Renal cortex interstitium (tissue), 15 donors: ENCODE data around the gene VPS16. TPM values are rescaled to one million over a fixed set of nuclear protein-coding genes. Genes with fewer than 3 reads are reported as not detected.

Source experiments
- DNase-seq, 11 donors: peaks; one replicate each; pipeline ENCODE4 v3.0.0-alpha.2; 2013; ENCODE audit warnings: low read depth in 9 of 11, low spot score in 4 of 11; ENCODE audit errors: extremely low read depth in 1 of 11
- long read RNA-seq, 16 experiments: transcript quantifications; one replicate each; lab custom pipeline, GENCODE V29; 2026
- polyA plus RNA-seq, 3 donors: library from polyadenylated mRNA; unstranded; fragments of 120-200 nt; gene quantifications; one replicate each; pipeline ENCODE4 v1.2.1, GENCODE V29; 2013; ENCODE audit not compliant: insufficient read length in 3 of 3

Gene VPS16
- 10 to 100 TPM; 35.0 to 43.5 (median 39.6) TPM for polyA plus RNA-seq
- long read RNA-seq, donor 1, partial matches to known transcripts, result 0 of 5 reads
- long read RNA-seq, donor 1, other reads (novel, unspliced or antisense), result 0 of 5 reads
- long read RNA-seq, donor 2, partial matches to known transcripts, result 0 of 5 reads
- long read RNA-seq, donor 2, other reads (novel, unspliced or antisense), result 0 of 5 reads
- long read RNA-seq, donor 3, transcript VPS16-202 (24 exons, 2,750 nt), result major isoform, 8 of 9 reads
- long read RNA-seq, donor 3, partial matches to known transcripts, result 0 of 9 reads
- long read RNA-seq, donor 3, other reads (novel, unspliced or antisense), result 0 of 9 reads
- long read RNA-seq, donor 4, partial matches to known transcripts, result 6 of 10 reads
- long read RNA-seq, donor 4, other reads (novel, unspliced or antisense), result 0 of 10 reads
- long read RNA-seq, donor 5, transcript VPS16-202 (24 exons, 2,750 nt), result major isoform, 10 of 11 reads
- long read RNA-seq, donor 5, partial matches to known transcripts, result 0 of 11 reads
- long read RNA-seq, donor 5, other reads (novel, unspliced or antisense), result 0 of 11 reads
- long read RNA-seq, donor 6, transcript VPS16-202 (24 exons, 2,750 nt), result major isoform, 6 of 6 reads
- long read RNA-seq, donor 6, partial matches to known transcripts, result 0 of 6 reads
- long read RNA-seq, donor 6, other reads (novel, unspliced or antisense), result 0 of 6 reads
- long read RNA-seq, donor 7, partial matches to known transcripts, result 130 of 134 reads
- long read RNA-seq, donor 7, other reads (novel, unspliced or antisense), result 0 of 134 reads
- long read RNA-seq, donor 8, transcript VPS16-202 (24 exons, 2,750 nt), result major isoform, 14 of 26 reads
- long read RNA-seq, donor 8, partial matches to known transcripts, result 10 of 26 reads
- long read RNA-seq, donor 8, other reads (novel, unspliced or antisense), result 0 of 26 reads
- long read RNA-seq, donor 9, transcript VPS16-202 (24 exons, 2,750 nt), result major isoform, 6 of 13 reads
- long read RNA-seq, donor 9, partial matches to known transcripts, result 5 of 13 reads
- long read RNA-seq, donor 9, other reads (novel, unspliced or antisense), result 0 of 13 reads
- long read RNA-seq, donor 10, partial matches to known transcripts, result 0 of 4 reads
- long read RNA-seq, donor 10, other reads (novel, unspliced or antisense), result 0 of 4 reads
- long read RNA-seq, donor 11, partial matches to known transcripts, result 0 of 3 reads
- long read RNA-seq, donor 11, other reads (novel, unspliced or antisense), result 0 of 3 reads
- long read RNA-seq, donor 12, partial matches to known transcripts, result 0 of 3 reads
- long read RNA-seq, donor 12, other reads (novel, unspliced or antisense), result 0 of 3 reads
- long read RNA-seq, donor 13, transcript VPS16-202 (24 exons, 2,750 nt), result major isoform, 10 of 12 reads
- long read RNA-seq, donor 13, partial matches to known transcripts, result 0 of 12 reads
- long read RNA-seq, donor 13, other reads (novel, unspliced or antisense), result 0 of 12 reads
- long read RNA-seq, donor 14, partial matches to known transcripts, result 0 of 5 reads
- long read RNA-seq, donor 14, other reads (novel, unspliced or antisense), result 0 of 5 reads
- long read RNA-seq, donor 15, partial matches to known transcripts, result 5 of 7 reads
- long read RNA-seq, donor 15, other reads (novel, unspliced or antisense), result 0 of 7 reads
- long read RNA-seq, donor 16, transcript VPS16-202 (24 exons, 2,750 nt), result major isoform, 6 of 26 reads
- long read RNA-seq, donor 16, partial matches to known transcripts, result 18 of 26 reads
- long read RNA-seq, donor 16, other reads (novel, unspliced or antisense), result 0 of 26 reads

GRCh38 chr20:2840138-2840966, at the start of gene VPS16, which contains the start of gene PCED1A:
Gene VPS16, plus strand, starts transcription at chr20:2840745. Its CDS starts 30 bp downstream, at chr20:2840775.
Gene PCED1A, minus strand, starts transcription at chr20:2840655. Its CDS starts 743 bp downstream, at chr20:2839912.
- peak in 10 of 11 donors; percentile 73 to 87 (median 84) for DNase-seq

- no peak for DNase-seq
Observed at GRCh38 chr20:2793471-2793870, 47.1 kb upstream of the VPS16 start.

- DNase-seq, result no peak
Observed at GRCh38 chr20:2794202-2794748, 46.3 kb upstream of the VPS16 start.

GRCh38 chr20:2794866-2795447, 45.6 kb upstream of the VPS16 start:
- no peak for DNase-seq

- no peak for DNase-seq
Observed at GRCh38 chr20:2795451-2795850, 45.1 kb upstream of the VPS16 start.

GRCh38 chr20:2796011-2796660, 44.4 kb upstream of the VPS16 start:
- no peak for DNase-seq

- no peak for DNase-seq
Observed at GRCh38 chr20:2797136-2797983, 43.2 kb upstream of the VPS16 start.

- no peak for DNase-seq
Observed at GRCh38 chr20:2798095-2798805, 42.3 kb upstream of the VPS16 start.

- DNase-seq, result peak in 1 of 11 donors; percentile 47
Observed at GRCh38 chr20:2798814-2799213, 41.7 kb upstream of the VPS16 start.

GRCh38 chr20:2799271-2799670, 41.3 kb upstream of the VPS16 start:
- DNase-seq, result no peak

GRCh38 chr20:2799688-2800520, 40.6 kb upstream of the VPS16 start:
- no peak for DNase-seq

GRCh38 chr20:2800521-2801285, 39.8 kb upstream of the VPS16 start, which contains the start of gene CPXM1:
Gene CPXM1, minus strand, starts transcription at chr20:2800627. Its CDS starts 55 bp downstream, at chr20:2800572.
- DNase-seq, result peak in 1 of 11 donors; percentile 52

- DNase-seq, result no peak
Observed at GRCh38 chr20:2801286-2801728, 39.2 kb upstream of the VPS16 start.
